RWPE2 (cell line): ENCODE data around the gene ST6GALNAC2.

ENCODE experiments used
- ATAC-seq: fragments of 200-7000 bp; cut with Tn5 transposase; 3 replicates; pipeline ENCODE4 v1.9.1; 2021; ENCODE audit warnings: low read depth
- DNase-seq: peaks from one replicate; pipeline ENCODE4 v3.0.0-alpha.2; 2020; ENCODE audit warnings: low spot score
- H3K27ac ChIP-seq: fragments of 450-650 bp; 2 replicates; pipeline ENCODE4 v1.5.1; 2017; ENCODE audit warnings: mild to moderate bottlenecking; ENCODE audit not compliant: poor library complexity, severe bottlenecking
- H3K27me3 ChIP-seq: fragments of 250-450 bp; sonication (Bioruptor Pico); 2 replicates; pipeline ENCODE4 v1.5.1; 2021; ENCODE audit warnings: mild to moderate bottlenecking, moderate library complexity; ENCODE audit not compliant: insufficient read depth, poor library complexity, severe bottlenecking
- H3K36me3 ChIP-seq: fragments of 250-450 bp; sonication (Bioruptor Pico); 2 replicates; pipeline ENCODE4 v1.5.1; 2020; ENCODE audit warnings: low read depth, mild to moderate bottlenecking, moderate library complexity
- H3K4me1 ChIP-seq: fragments of 250-450 bp; sonication (Bioruptor Pico); 2 replicates; pipeline ENCODE4 v1.5.1; 2021; ENCODE audit warnings: mild to moderate bottlenecking, moderate library complexity; ENCODE audit not compliant: insufficient read depth, poor library complexity, severe bottlenecking
- H3K4me3 ChIP-seq: fragments of 250-450 bp; sonication (Bioruptor Pico); 2 replicates; pipeline ENCODE4 v1.5.1; 2021; ENCODE audit warnings: mild to moderate bottlenecking, moderate library complexity; ENCODE audit not compliant: severe bottlenecking
- H3K9me3 ChIP-seq: fragments of 250-450 bp; sonication (Bioruptor Pico); 2 replicates; pipeline ENCODE4 v1.5.1; 2021; ENCODE audit warnings: mild to moderate bottlenecking, moderate library complexity; ENCODE audit not compliant: severe bottlenecking
- CTCF ChIP-seq: fragments of 450-650 bp; IDR thresholded peaks from one replicate; pipeline ENCODE4 v1.5.1; 2017; ENCODE audit warnings: mild to moderate bottlenecking, moderate library complexity; ENCODE audit not compliant: poor library complexity, severe bottlenecking

The ST6GALNAC2 gene

GRCh38 chr17:76542566-76542971, 43.1 kb downstream of the ST6GALNAC2 start:
- H3K9me3 ChIP-seq: no peaks in the 10 kb centered on the region
- H3K4me3 ChIP-seq: no peak overlapping the region
- no peak for TF ChIP-seq CTCF
- no peaks in the 10 kb centered on the region for H3K36me3 ChIP-seq
- DNase-seq (no peak), ATAC-seq (no peak)
- H3K27me3 ChIP-seq: no peaks in the 10 kb centered on the region
- H3K27ac ChIP-seq: no peak overlapping the region
- H3K4me1 ChIP-seq: peaks cover 28% of the 10 kb centered on the region

- no peak for TF ChIP-seq CTCF
- no peaks in the 10 kb centered on the region for H3K9me3 ChIP-seq
- peak overlapping the region; percentile 51 for H3K27ac ChIP-seq
- ATAC-seq: no peak
- H3K4me1 ChIP-seq: peaks cover 21% of the 10 kb centered on the region
- no peak overlapping the region for H3K4me3 ChIP-seq
- DNase-seq: no peak
- H3K36me3 ChIP-seq: no peaks in the 10 kb centered on the region
- H3K27me3 ChIP-seq: no peaks in the 10 kb centered on the region
Observed at GRCh38 chr17:76541739-76542454, 43.8 kb downstream of the ST6GALNAC2 start.

DNA sequence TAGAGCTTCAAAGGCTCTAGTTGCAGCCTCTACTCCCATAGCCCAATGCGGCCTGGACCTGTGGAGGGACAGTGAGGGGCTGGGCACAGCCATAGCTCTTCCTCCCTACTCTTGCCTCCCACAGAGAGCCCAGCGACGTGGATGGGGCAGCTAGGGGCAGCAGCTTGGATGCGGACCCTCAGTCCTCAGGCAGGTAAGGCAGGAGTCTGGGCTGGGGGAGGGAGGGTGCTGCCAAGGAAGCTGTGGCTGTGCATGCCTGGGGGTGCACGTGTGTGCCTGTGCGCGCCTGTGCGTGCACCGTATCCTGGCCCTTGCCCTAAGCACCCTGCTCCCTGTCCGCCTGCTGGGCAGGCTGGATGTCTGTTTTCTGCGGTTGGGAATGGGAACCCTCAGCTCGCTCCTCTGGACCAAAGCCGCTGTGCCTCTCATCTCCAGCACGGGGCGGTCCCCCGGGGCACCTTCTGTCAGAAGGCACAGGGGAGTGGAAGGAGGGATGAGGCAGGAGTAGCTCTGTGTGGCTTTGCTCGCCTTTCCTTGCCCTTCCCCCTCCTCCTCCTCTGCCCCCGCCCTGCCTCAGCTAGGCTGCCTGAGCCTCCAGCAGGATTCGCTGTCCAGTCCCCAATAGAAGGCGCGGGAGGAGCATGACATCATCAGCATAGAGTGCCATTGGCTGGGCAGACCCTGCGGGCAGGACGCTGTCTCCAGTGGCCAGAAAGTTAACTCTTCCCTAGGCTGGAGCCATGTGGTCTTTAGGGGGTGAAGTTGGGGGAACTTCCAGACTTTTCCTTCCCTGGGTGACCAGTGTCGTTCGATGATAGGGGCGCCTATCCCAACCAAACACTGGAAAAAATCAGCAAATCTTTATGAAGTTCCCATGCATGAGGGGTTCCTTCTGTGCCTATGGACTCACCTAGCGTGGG, 45.0 kb downstream of the ST6GALNAC2 start:
- Histone ChIP-seq H3K4me1 (peaks cover 9% of the 10 kb centered on the region), H3K4me3 (no peak overlapping the region), H3K27me3 (no peaks in the 10 kb centered on the region), H3K9me3 (no peaks in the 10 kb centered on the region), H3K27ac (peak overlapping the region; percentile 51), H3K36me3 (no peaks in the 10 kb centered on the region)
- DNase-seq: peak; percentile 95
- no peak for TF ChIP-seq CTCF
- ATAC-seq: peak; percentile 94

DNA sequence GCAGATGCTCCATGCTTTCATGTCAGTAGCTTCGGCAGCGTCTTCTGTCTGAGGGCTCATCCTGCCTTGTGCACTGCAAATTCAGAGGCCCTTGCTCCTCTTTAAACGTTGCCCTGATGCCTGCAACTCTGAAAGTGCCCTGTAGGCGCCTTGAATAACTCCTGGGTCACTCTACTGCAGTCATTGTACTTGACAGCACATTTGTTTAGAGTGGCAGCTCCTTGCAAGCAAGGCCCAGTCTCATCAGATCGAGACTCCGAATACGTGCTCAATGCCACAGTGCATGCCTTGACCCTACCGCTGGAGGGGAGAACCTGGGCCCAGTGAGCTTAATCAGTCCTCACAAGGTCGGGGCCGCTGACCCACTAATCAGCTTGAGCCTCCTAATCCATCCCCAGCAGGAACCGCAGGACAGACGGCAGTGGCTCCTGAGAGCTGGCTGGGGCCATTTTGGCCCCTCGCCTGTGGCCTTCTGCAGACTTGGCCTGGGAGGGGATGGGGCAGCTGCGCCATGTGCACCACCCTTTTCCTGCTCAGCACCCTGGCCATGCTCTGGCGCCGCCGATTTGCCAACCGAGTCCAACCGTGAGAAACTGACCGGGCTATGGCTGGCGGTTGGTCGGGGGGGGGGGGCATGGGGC, 45.9 kb downstream of the ST6GALNAC2 start, which contains the start of gene PRCD:
Gene PRCD (plus strand): TSS at position 414 of the 641 bp plus-strand sequence. CDS start 98 bp downstream, at position 512.
- ATAC-seq (no peak), DNase-seq (no peak)
- H3K36me3 ChIP-seq: no peaks in the 10 kb centered on the region
- peaks cover 16% of the 10 kb centered on the region for H3K4me1 ChIP-seq
- no peaks in the 10 kb centered on the region for H3K9me3 ChIP-seq
- no peaks in the 10 kb centered on the region for H3K27me3 ChIP-seq
- no peak for TF ChIP-seq CTCF
- peak within 1 kb of the TSS; percentile 51 for H3K27ac ChIP-seq
- H3K4me3 ChIP-seq: no peak within 1 kb of the TSS
